Heart left ventricle (tissue), 16 donors: ENCODE data around the gene NUDT5. TPM values are rescaled to one million over a fixed set of nuclear protein-coding genes. Genes with fewer than 3 reads are reported as not detected.

Experiments used
- ATAC-seq, 4 donors: fragments of 200-7000 bp; cut with Tn5 transposase; one replicate each; pipeline ENCODE4 v1.9.1; 2020 to 2022; ENCODE audit warnings: moderate library complexity in 4 of 4, mild to moderate bottlenecking in 3 of 4, moderate number of reproducible peaks in 1 of 4
- DNase-seq, 5 donors: peaks; one replicate each; pipeline ENCODE4 v3.0.0-alpha.2; 2020
- H3K27ac ChIP-seq, 12 donors: fragments of 200-600 bp; sonication (generic) in 4 of 12; one replicate each; pipeline versions ENCODE4 v1.5.0 to v1.8.0; 2016 to 2022; ENCODE audit warnings: mild to moderate bottlenecking in 2 of 12
- H3K27me3 ChIP-seq, 9 donors: fragments of 200-600 bp; sonication (generic) in 2 of 9; one replicate each; pipeline versions ENCODE4 v1.5.1 to v1.8.0; 2016 to 2022; ENCODE audit warnings: mild to moderate bottlenecking in 3 of 9
- H3K36me3 ChIP-seq, 9 donors: fragments of 200-600 bp; sonication (generic) in 2 of 9; one replicate each; pipeline versions ENCODE4 v1.5.0 to v1.8.0; 2018 to 2022; ENCODE audit warnings: mild to moderate bottlenecking in 2 of 9
- H3K4me1 ChIP-seq, 12 donors: fragments of 200-600 bp; sonication (generic) in 4 of 12; one replicate each; pipeline versions ENCODE4 v1.5.0 to v1.8.0; 2016 to 2022; ENCODE audit warnings: mild to moderate bottlenecking in 3 of 12
- H3K4me3 ChIP-seq, 12 donors: fragments of 200-600 bp; sonication (generic) in 4 of 12; one replicate each; pipeline versions ENCODE4 v1.5.0 to v1.8.0; 2017 to 2022; ENCODE audit warnings: mild to moderate bottlenecking in 9 of 12, moderate library complexity in 4 of 12
- H3K9me3 ChIP-seq, 12 donors: fragments of 200-600 bp; sonication (generic) in 4 of 12; one replicate each; pipeline versions ENCODE4 v1.5.0 to v1.8.0; 2016 to 2022; ENCODE audit warnings: mild to moderate bottlenecking in 1 of 12
- CTCF ChIP-seq, 12 donors: fragments of 200-600 bp; sonication (generic) in 4 of 12; IDR thresholded peaks; one replicate each; pipeline versions ENCODE4 v1.5.0 to v1.8.0; 2018 to 2022; ENCODE audit warnings: antibody characterized with exemption in 12 of 12, mild to moderate bottlenecking in 5 of 12
- POLR2A ChIP-seq, 2 donors: fragments of 450-650 bp; IDR thresholded peaks; one replicate each; pipeline ENCODE4 v1.6.1; 2017; ENCODE audit warnings: antibody characterized with exemption in 2 of 2, mild to moderate bottlenecking in 2 of 2, moderate library complexity in 2 of 2
- WGBS, 4 donors: extraction: QIAGEN DNeasy Blood & Tissue Kit in 2 of 4; methylation state at CpG; one replicate each; pipeline versions ENCODE4 v1.1.5 to v1.1.7; 2013 to 2018; 5-methylcytosine and 5-hydroxymethylcytosine counted together
- intact Hi-C, 10 donors: fragments of 100-400 bp; cut with DNase I; formaldehyde crosslinking; loops; one replicate each; pipeline versions ENCODE4 v1.11.1 to v1.14.2; 2022
- polyA plus RNA-seq, 2 donors: library from polyadenylated mRNA; stranded (reverse); fragments of 200-250 nt; gene quantifications; one replicate each; pipeline ENCODE4 v1.2.3, GENCODE V29; 2013
- total RNA-seq, 9 donors: library from RNA; depleted of rRNA in 2 of 9; stranded (reverse); fragments of >200 nt in 2 of 9; fragmentation: NEBNext Ultra II Directional in 3 of 9; extraction: Animal tissue kit (Norgen Biotek cat#: 25700) in 3 of 9; gene quantifications; one replicate each; pipeline versions ENCODE4 v1.1.0 to v1.2.4, GENCODE V29; 2016 to 2023
- donor health status: ischemic (EF 13 %, LVEDD 7.1; RV severe dilation, severe dysfunction).
- donor health status: healthy with polysubstance abuse.
- donor health status: DM: no; HTN: yes; CAD: no.
- donor health status: DM: no; HTN: no; CAD: no.
- donor health status: ischemic (EF 25% LVEDD 6.9; RV normal size, moderate dysfunction).
- donor health status: ischemic (EF 25% LVEDD 5.7; RV mildly dilated, moderate dysfunction).
- donor health status: healthy.
- donor health status: DM: yes; HTN: yes; CAD: no.
- donor health status: ischemic (EF 35%, LVEDD 5.7; RV mildly dilated, moderate dysfunction).
- donor health status: nonischemic (EF 11% LVEDD 7.7; RV severe dilation, severe dysfunction).
- donor health status: DM: yes; HTN: yes; CAD: no.
- donor health status: PGD.
- donor health status: ischemic (EF 29% LVEDD 5.4; RV normal size, mild dysfunction).
- donor health status: nonischemic (EF 23%, LVEDD 6.1; RV moderate dilation, normal function).

NUDT5 gene
- total and polyA plus RNA-seq, 11 donors = 5.0 to 23.3 (median 9.2) TPM

- peaks cover 0 to 47% (median 11%) of the 10 kb centered on the region in 12 donors for H3K4me1 ChIP-seq
- H3K27me3 ChIP-seq = no peaks in the 10 kb centered on the region
- DNase-seq (no peak), ATAC-seq (no peak)
- intact Hi-C loops = no loop called here
- H3K4me3 ChIP-seq = no peak overlapping the region
- no peaks in the 10 kb centered on the region for H3K9me3 ChIP-seq
- H3K36me3 ChIP-seq = peaks cover 0 to 17% (median 9%) of the 10 kb centered on the region in 9 donors
- 60 to 93% (median 78%) methylated on average over 3 of the region's 3 CpGs for WGBS, 4 donors
- TF ChIP-seq POLR2A (IDR thresholded peaks at IDR 0.05) = no peak
- no peak for TF ChIP-seq CTCF (IDR thresholded peaks at IDR 0.05)
- no peak overlapping the region for H3K27ac ChIP-seq
Measured at GRCh38 chr10:12191715-12192114, 4.0 kb downstream of the NUDT5 start.

GRCh38 chr10:12189426-12189825, 6.3 kb downstream of the NUDT5 start:
- H3K36me3 ChIP-seq = peaks cover 3 to 39% (median 29%) of the 10 kb centered on the region in 9 donors
- ATAC-seq (no peak), DNase-seq (no peak)
- H3K27me3 ChIP-seq = no peaks in the 10 kb centered on the region
- no peaks in the 10 kb centered on the region for H3K9me3 ChIP-seq
- H3K4me1 ChIP-seq = peaks cover 0 to 39% (median 7%) of the 10 kb centered on the region in 12 donors
- 94 to 98% (median 96%) methylated on average over 10 of the region's 10 CpGs for WGBS, 4 donors
- TF ChIP-seq POLR2A (IDR thresholded peaks at IDR 0.05) (no peak), CTCF (IDR thresholded peaks at IDR 0.05) (no peak)
- intact Hi-C loops = no loop called here
- H3K4me3 ChIP-seq = no peak overlapping the region
- H3K27ac ChIP-seq = no peak overlapping the region

GRCh38 chr10:12188656-12189055, 7.0 kb downstream of the NUDT5 start:
- Histone ChIP-seq H3K4me1 (peaks cover 0 to 31% (median 0%) of the 10 kb centered on the region in 12 donors), H3K27me3 (no peaks in the 10 kb centered on the region), H3K4me3 (no peak overlapping the region), H3K9me3 (no peaks in the 10 kb centered on the region), H3K36me3 (peaks cover 3 to 46% (median 37%) of the 10 kb centered on the region in 9 donors), H3K27ac (no peak overlapping the region)
- 84 to 95% (median 88%) methylated on average over 6 of the region's 6 CpGs for WGBS, 4 donors
- intact Hi-C loops = no loop called here
- TF ChIP-seq POLR2A (IDR thresholded peaks at IDR 0.05) (no peak), CTCF (IDR thresholded peaks at IDR 0.05) (no peak)
- ATAC-seq (no peak), DNase-seq (no peak)

GRCh38 chr10:12187321-12187905, 8.3 kb downstream of the NUDT5 start:
- H3K36me3 ChIP-seq = peaks cover 3 to 55% (median 45%) of the 10 kb centered on the region in 9 donors
- TF ChIP-seq CTCF (IDR thresholded peaks at IDR 0.05) (no peak), POLR2A (IDR thresholded peaks at IDR 0.05) (no peak)
- WGBS, 4 donors = 79 to 82% (median 80%) methylated on average over 5 of the region's 5 CpGs
- no peak for DNase-seq
- intact Hi-C loops = no loop called here
- peaks cover 0 to 21% (median 0%) of the 10 kb centered on the region in 12 donors for H3K4me1 ChIP-seq
- no peak overlapping the region for H3K27ac ChIP-seq
- no peaks in the 10 kb centered on the region for H3K9me3 ChIP-seq
- H3K27me3 ChIP-seq = no peaks in the 10 kb centered on the region
- no peak for ATAC-seq
- H3K4me3 ChIP-seq = no peak overlapping the region
